Bronchial epithelial cell (primary cell): ENCODE measurements around the gene INPP5E. TPM values are rescaled to one million over a fixed set of nuclear protein-coding genes. Genes with fewer than 3 reads are reported as not detected.

Experiments
- DNase-seq: peaks from one replicate; pipeline ENCODE4 v3.0.0-alpha.2; 2010; ENCODE audit warnings: low read depth
- FAIRE-seq: peaks from 2 replicates; lab custom pipeline; 2011; peaks lifted over from hg19 to GRCh38; lab: Jason Lieb, UNC
- H3K27me3 ChIP-seq: 2 replicates; pipeline ENCODE4 v1.5.1; 2011; ENCODE audit warnings: low read length; ENCODE audit not compliant: control insufficient read depth, insufficient read depth
- H3K36me3 ChIP-seq: 2 replicates; pipeline ENCODE4 v1.5.1; 2011; ENCODE audit warnings: low read length; ENCODE audit not compliant: control insufficient read depth, insufficient read depth
- H3K4me3 ChIP-seq: 2 replicates; pipeline ENCODE4 v1.5.1; 2011; ENCODE audit warnings: mild to moderate bottlenecking, low read depth, low read length, control low read depth
- CTCF ChIP-seq: IDR thresholded peaks from 2 replicates; pipeline ENCODE4 v1.5.1; 2011; ENCODE audit warnings: mild to moderate bottlenecking, moderate library complexity, low read length, control low read depth, inconsistent platforms; ENCODE audit not compliant: insufficient read depth, severe bottlenecking
- total RNA-seq: library from RNA; depleted of rRNA; stranded (reverse); fragments of >200 nt; gene quantifications from 2 replicates; pipeline ENCODE4 v1.2.1, GENCODE V29; 2014

Gene INPP5E
- total RNA-seq, 1 donor from 2014 or later: 2.4 TPM

GRCh38 chr9:136482046-136482792 lies 42.6 kb upstream of the INPP5E start:
- no peak for TF ChIP-seq CTCF
- DNase-seq: peak; percentile 28
- no peak for FAIRE-seq
- peak overlapping the region; percentile 80 for H3K4me3 ChIP-seq
- H3K36me3 ChIP-seq: peaks cover 4% of the 10 kb centered on the region
- H3K27me3 ChIP-seq: no peaks in the 10 kb centered on the region

GRCh38 chr9:136481558-136481957 lies 41.9 kb upstream of the INPP5E start:
- Histone ChIP-seq H3K4me3 (peak overlapping the region; percentile 80), H3K27me3 (no peaks in the 10 kb centered on the region), H3K36me3 (peaks cover 11% of the 10 kb centered on the region)
- DNase-seq (no peak), FAIRE-seq (no peak)
- TF ChIP-seq CTCF: no peak

- Histone ChIP-seq H3K36me3 (peaks cover 46% of the 10 kb centered on the region), H3K4me3 (no peak overlapping the region), H3K27me3 (no peaks in the 10 kb centered on the region)
- FAIRE-seq: peak; percentile 52
- DNase-seq: no peak
- TF ChIP-seq CTCF: no peak
These were observed 36.9 kb upstream of the INPP5E start for GRCh38 chr9:136476369-136477150.

GRCh38 chr9:136474974-136475865 lies 35.6 kb upstream of the INPP5E start:
- peak; percentile 7 for FAIRE-seq

More at GRCh38 chr9:136474974-136475865, 35.6 kb upstream of the INPP5E start:
- no peaks in the 10 kb centered on the region for H3K27me3 ChIP-seq
- TF ChIP-seq CTCF: no peak
- peaks cover 53% of the 10 kb centered on the region for H3K36me3 ChIP-seq
- no peak overlapping the region for H3K4me3 ChIP-seq
- no peak for DNase-seq
